OCI-M2 (cell line): ENCODE measurements around the gene RTL9.

Experiments
- DNase-seq: peaks from one replicate; lab custom pipeline; 2025; ENCODE audit not compliant: unreplicated experiment; lab: John Stamatoyannopoulos, UW

RTL9 gene

GRCh38 chrX:110341189-110342035, 17.2 kb upstream of the RTL9 start:
- no peak for DNase-seq

- DNase-seq = no peak
Measured at GRCh38 chrX:110346681-110347080, 12.0 kb upstream of the RTL9 start.

DNA sequence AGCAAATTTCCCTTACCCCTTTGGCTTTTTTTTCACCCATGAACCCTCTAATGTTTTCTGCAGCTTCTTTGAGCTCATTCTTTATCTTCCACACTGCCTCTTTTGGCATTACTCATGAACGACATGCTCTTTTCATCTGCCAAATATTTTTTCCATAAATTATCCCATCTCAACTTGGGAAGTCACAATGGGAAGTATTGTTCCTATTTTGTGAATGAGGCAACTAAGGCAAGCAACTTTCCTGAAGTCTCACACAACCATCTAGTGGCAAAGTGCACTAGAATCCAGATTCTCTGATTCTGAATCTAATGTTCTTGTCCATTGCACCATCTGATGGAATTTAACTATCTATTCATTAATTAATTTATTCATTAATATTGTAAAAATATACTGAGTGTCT, 625 bp downstream of the RTL9 start:
- no peak for DNase-seq

- no peak for DNase-seq
Measured at GRCh38 chrX:110363244-110363643, 4.6 kb downstream of the RTL9 start.

- peak; percentile 20 for DNase-seq
Measured at GRCh38 chrX:110373310-110373709, 14.7 kb downstream of the RTL9 start.

DNA sequence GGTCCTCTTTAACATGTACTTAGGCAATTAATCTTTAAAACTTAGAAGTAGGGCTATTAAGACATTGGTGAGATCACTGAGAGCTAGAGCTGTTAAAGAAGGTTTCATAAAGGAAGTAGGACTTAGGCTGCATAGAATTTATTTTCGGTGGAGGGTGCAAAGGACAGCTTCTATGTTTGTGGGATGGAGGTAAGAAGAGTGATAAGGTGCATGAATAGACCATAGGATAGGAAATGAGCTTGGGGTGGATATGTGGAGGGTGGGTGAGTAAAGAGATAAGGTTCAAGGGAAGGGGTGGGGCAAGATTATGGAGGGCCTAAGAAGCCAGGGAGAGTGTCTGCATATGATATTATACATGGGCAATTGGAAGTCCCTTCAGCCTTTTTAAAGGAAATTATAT, 15.9 kb downstream of the RTL9 start:
- DNase-seq = no peak

GRCh38 chrX:110381216-110381615, 22.6 kb downstream of the RTL9 start:
- DNase-seq = no peak

DNA sequence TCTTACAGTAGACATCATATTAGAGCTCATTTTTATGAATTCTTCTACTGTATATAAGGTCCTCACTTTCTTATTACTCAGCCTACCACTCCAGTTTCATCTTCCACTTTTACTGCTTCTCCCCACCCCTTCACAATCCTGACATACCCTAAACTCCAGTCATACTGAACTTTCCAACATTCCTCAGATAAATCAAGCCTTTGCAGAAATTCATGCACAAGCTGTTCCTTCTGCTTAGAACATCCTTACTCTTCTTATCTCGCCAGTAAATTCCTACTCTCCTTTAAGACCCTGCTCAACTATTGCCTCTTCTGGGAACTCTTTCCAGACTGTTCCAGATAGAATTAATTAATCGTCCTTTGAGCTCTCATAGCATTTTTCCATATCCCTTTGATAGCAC, 24.8 kb downstream of the RTL9 start:
- DNase-seq = no peak

- no peak for DNase-seq
Measured at GRCh38 chrX:110384490-110384889, 25.8 kb downstream of the RTL9 start.

GRCh38 chrX:110389570-110389969, 30.9 kb downstream of the RTL9 start:
- DNase-seq = no peak

GRCh38 chrX:110391086-110391485, 32.4 kb downstream of the RTL9 start:
- DNase-seq = no peak

DNA sequence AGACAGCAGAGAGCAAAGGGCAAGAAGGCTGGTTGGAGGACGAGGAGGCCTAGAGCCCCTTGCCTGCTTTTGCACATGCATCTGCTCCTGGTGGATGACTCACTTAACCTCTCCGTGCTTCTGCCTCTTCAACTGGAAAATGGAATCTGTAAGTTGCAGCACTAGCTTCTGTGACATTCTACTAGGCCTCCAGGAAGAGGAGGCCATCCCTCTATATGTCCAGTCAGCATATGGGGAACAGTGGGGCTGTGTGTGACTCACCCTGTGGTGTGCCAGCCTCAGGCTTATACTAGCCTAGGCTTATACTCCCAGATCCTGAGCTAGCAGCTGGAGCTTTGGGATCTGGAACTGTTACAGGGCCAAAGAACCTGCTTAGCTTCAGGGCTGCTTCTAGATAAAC, 36.0 kb downstream of the RTL9 start:
- no peak for DNase-seq

DNA sequence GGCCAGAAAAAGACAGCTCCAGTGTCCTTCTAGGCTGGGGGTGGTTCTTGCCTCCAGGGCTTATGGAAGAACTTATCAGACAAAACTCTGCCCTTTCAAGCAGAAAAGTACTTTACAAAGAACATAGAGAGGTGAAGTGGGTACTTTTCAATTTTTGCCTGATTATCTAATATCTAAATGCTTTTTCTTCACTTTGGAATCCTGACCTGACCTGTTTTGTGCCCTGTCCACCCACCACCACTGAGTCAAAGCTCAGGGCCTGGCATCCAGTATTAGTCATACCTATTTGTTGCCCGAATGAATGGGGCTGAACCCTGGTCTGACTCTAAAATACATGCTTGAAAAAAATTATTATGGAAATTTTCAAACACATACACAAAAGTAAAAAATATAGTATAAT, 37.2 kb downstream of the RTL9 start:
- DNase-seq = no peak

DNA sequence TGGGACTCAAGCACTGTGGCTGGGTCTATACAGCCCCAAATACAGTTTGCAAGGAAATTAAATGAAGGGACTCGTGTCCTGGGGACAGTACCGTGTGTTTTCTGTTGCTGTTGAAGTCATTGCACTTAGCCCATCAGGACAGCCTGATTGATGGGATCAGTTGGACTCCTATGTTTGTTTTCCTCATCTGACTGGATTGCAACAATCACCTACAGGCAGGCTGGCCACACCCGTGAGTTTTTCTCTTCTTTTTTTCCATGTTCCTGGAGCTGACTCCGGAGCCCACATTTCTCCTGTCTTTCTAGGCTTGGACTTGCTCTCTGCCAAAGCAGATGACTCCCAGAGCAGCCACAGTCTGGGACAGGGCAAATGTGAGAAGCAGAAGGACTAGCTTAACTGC, 38.1 kb downstream of the RTL9 start:
- no peak for DNase-seq

DNA sequence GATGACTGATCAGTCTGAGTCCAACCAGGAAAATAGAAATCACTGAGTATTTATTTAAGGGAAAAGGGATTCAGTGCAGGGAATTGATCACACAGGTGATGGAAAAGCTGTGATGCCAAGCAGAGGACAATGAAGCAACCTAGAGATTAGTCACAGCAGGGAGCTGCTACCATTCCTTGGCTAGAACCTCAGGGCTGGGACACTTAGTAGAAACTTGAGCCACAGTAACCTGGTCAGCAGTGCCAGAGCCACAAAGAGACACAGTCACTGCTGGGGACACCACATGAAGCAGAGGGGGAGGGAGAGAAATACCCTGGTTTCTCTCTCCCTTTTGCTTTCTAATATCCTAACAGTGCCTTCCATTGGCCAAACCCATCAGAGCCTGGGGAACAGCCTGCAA, 38.7 kb downstream of the RTL9 start:
- no peak for DNase-seq

- no peak for DNase-seq
Measured at GRCh38 chrX:110397904-110398303, 39.3 kb downstream of the RTL9 start.

DNA sequence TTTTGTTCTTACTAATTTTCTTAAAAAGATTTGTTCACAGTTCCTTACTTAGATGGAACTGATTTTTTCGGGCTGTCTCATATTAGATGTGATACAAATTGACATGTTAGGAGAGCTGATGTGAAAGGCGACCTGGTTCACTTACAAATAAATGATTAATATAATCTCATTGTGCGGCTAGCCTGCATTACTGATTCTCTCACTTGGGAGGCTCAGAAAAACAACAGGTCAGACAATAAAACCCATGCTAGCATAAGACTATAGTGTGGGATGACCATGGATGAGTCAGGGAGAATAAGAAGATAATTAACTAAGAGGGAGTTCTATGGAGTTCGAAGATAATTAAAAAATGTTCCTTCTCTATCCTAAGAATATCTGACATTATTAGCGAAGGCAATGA, 40.8 kb downstream of the RTL9 start:
- DNase-seq = no peak

- no peak for DNase-seq
Measured at GRCh38 chrX:110399966-110400365, 41.3 kb downstream of the RTL9 start.

DNA sequence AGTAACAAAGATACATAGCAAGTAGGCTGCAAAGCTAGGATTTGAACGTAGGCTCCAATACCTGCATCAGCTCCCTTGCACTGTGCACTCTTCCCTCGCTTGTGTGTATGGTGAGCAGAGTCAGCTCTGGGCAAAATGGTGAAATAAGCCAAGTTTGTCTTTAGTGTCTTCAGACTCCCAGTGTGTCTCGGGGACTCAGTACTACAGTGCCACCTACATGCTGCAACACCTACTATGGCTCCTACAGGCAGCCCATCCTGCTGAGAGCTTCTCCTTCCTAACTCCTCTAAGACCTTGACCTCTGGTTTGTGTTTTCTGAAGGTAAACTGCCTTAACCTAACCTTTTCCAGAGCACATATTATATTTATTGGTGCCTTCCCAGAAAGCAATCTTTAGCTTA, 42.5 kb downstream of the RTL9 start:
- DNase-seq = no peak

DNA sequence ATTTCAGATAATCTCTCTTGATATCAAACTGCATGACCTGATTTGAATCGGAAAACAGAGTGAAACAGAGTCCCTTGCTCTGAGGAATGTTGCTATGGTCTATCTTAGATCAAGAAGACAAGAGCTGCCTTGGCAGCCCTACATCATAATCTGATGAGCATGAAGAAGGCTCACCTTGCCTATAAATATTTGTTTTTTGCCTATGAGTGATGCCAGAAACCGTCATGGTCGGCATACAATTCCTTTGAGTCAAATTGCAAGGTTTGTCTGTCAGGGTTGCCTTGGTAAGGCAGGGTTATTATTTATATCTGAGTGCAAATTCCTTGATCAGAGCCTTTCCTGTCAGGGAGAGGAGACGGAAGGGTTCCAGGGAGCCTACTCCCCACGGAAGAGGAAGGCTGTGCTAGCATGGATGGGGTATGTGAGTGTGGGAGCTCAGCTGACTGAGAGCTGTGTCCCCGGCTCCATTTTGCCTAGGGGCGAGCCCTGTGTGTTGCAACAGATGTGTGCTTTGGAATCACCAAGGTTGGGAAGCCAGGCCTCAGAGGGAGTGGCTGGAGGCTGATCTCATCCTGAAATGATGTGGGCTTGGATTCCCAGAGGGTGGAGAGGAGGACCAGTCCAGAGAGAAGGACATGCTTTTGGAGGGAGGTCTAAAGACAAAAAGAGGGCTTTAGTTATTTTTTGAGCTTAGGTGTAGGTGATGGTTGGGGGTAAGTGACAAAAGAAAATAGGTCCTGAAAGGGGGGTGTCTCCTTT, 43.6 kb downstream of the RTL9 start:
- DNase-seq = no peak

DNA sequence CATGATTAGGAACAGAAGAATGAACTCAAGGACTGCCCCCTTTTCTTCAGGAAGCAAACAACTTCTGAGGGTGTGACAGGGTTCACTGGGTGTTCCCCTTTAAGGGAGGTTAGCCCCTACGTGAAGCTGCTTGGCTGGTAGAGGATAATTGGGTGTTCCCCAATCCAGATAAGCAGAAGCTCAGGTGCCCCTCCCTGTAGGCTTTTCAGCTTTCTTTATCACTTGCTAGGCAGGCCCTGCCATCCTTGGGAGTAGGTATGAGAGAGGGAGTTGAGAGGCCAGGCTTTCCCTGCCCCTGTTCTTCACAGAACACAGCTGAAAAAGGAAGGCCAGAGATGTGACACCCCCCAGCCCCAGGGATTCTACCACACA, 44.2 kb downstream of the RTL9 start:
- no peak for DNase-seq

GRCh38 chrX:110403441-110404238, 45.0 kb downstream of the RTL9 start:
- no peak for DNase-seq
